Nucleus accumbens (tissue), 56 donors: ENCODE measurements around the gene ZNF667.

ENCODE experiments used
- DNase-seq, 56 donors: peaks; one replicate each; lab custom pipeline; 2025; lab: John Stamatoyannopoulos, UW

Gene ZNF667

GRCh38 chr19:56398809-56399208 is 78.3 kb downstream of the ZNF667 start:
- no peak for DNase-seq

GRCh38 chr19:56393119-56394012 is 83.8 kb downstream of the ZNF667 start, which contains the start of gene ZNF582:
Gene ZNF582 (minus strand): TSS chr19:56393534. CDS start chr19:56391752, 1,782 bp downstream.
- DNase-seq: peak; percentile 52 to 97 (median 92)
